Ectodermal cell (in vitro differentiated cells): ENCODE results near the gene PGM1.

Experiments
- H3K27ac ChIP-seq: 2 replicates; pipeline ENCODE4 v1.7.0; 2013; ENCODE audit warnings: mild to moderate bottlenecking, low read depth, low read length; ENCODE audit not compliant: insufficient read depth, poor library complexity, severe bottlenecking
- H3K27me3 ChIP-seq: 2 replicates; pipeline ENCODE4 v1.7.0; 2013; ENCODE audit warnings: mild to moderate bottlenecking, low read length; ENCODE audit not compliant: insufficient read depth, control insufficient read depth, poor library complexity, severe bottlenecking
- H3K36me3 ChIP-seq: one replicate; pipeline ENCODE4 v1.7.0; 2013; ENCODE audit warnings: low read length; ENCODE audit not compliant: control insufficient read depth, insufficient read depth
- H3K4me1 ChIP-seq: one replicate; pipeline ENCODE4 v1.7.0; 2013; ENCODE audit warnings: low read length; ENCODE audit not compliant: control insufficient read depth, insufficient read depth
- H3K4me3 ChIP-seq: 2 replicates; pipeline ENCODE4 v1.7.0; 2013; ENCODE audit warnings: low read depth, low read length, control low read depth; ENCODE audit not compliant: insufficient read depth
- H3K9me3 ChIP-seq: 2 replicates; pipeline ENCODE4 v1.7.0; 2013; ENCODE audit warnings: mild to moderate bottlenecking, low read length, moderate library complexity; ENCODE audit not compliant: control insufficient read depth
- WGBS, 2 experiments: methylation state at CpG; one replicate each; pipeline ENCODE4 v1.1.7; 2013; ENCODE audit warnings: missing lambda C conversion rate in 2 of 2; 5-methylcytosine and 5-hydroxymethylcytosine counted together

PGM1 gene

DNA sequence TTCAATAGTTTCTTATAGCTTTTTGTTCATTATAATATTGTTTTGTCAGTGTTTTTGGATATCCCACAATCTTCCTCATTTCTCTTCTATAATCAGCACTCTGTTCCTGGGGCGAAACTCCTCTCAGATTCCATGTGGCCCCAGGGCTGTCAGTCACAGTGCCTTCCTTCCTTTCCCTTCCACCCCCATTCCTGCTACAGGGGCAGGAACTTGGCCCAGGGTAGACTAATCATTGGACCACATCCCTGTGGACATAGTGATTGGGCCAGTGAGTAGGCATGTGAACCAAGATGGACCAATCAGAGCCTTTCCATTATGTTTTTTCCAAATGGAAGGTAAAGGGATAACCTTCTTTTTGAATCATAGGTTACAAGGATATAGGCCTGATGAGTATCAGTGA is 78.3 kb downstream of the PGM1 start:
- Histone ChIP-seq H3K27me3 (no peaks in the 10 kb centered on the region), H3K27ac (no peak overlapping the region), H3K9me3 (no peaks in the 10 kb centered on the region), H3K36me3 (no peaks in the 10 kb centered on the region), H3K4me1 (no peaks in the 10 kb centered on the region), H3K4me3 (no peak overlapping the region)
- WGBS, 2 experiments: 73 to 97% methylated on average over 1 of the region's 1 CpG

DNA sequence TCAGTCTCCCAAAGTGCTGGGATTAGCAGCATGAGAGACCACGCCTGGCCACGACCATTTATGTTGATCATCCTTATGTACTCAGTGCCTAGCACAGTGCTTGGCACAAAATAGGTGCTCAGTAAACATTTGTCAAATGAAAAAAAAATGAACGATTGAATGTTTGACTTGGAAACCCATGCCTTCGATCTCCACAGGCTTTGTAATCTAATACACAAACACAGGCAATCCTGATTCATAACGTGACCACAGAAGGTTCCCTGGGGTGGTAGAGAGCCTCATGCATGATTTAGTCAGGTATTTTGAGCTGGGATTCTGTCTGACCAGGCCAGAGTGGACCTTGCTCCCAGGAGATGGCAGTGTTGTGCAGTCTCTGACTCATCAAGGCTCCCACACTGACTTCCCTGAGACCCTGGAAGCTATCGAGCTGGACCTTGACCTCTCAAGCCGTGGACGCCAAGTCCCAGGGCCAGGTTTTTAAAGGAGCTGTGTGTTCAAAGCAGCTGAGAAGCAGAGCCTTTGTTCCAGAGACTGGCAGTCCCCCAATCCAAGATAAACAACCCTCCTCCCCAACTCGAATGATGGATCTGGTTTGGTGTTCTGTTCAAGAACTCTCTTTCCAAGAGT is 81.1 kb downstream of the PGM1 start:
- no peak overlapping the region for H3K27ac ChIP-seq
- H3K9me3 ChIP-seq: no peaks in the 10 kb centered on the region
- 47 to 58% methylated on average over 9 of the region's 9 CpGs for WGBS, 2 experiments
- no peak overlapping the region for H3K4me3 ChIP-seq
- H3K27me3 ChIP-seq: no peaks in the 10 kb centered on the region
- no peaks in the 10 kb centered on the region for H3K36me3 ChIP-seq
- no peaks in the 10 kb centered on the region for H3K4me1 ChIP-seq

DNA sequence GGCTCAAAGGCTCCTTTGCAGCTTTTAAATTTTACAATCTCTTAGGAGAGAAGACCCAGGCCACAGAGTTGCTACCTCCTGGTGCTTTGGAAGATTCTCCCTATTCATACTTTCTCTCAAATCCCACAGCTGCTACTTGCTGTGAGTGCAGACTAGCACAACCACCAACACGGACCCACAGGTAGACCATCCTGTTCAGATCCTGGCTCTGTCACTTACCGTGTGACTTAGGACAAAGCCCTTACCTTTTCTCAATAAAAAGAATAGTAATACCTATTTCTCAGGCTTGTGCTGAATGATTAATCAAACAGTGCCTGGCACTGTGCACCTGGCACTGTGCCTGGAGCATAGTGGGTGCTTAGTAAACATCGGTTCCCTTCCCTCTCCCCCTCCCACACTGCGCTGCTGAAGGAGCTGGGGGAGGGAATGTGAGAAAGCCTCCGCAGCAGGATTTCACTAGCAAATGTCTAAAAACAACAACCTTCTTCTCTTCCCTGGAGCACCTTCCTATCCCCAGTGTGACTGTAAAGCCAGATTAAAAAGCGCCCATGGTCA is 81.7 kb downstream of the PGM1 start:
- Histone ChIP-seq H3K27ac (no peak overlapping the region), H3K27me3 (no peaks in the 10 kb centered on the region), H3K9me3 (no peaks in the 10 kb centered on the region), H3K4me3 (no peak overlapping the region), H3K4me1 (no peaks in the 10 kb centered on the region), H3K36me3 (no peaks in the 10 kb centered on the region)
- WGBS, 2 experiments: 68 to 73% methylated on average over 6 of the region's 6 CpGs

DNA sequence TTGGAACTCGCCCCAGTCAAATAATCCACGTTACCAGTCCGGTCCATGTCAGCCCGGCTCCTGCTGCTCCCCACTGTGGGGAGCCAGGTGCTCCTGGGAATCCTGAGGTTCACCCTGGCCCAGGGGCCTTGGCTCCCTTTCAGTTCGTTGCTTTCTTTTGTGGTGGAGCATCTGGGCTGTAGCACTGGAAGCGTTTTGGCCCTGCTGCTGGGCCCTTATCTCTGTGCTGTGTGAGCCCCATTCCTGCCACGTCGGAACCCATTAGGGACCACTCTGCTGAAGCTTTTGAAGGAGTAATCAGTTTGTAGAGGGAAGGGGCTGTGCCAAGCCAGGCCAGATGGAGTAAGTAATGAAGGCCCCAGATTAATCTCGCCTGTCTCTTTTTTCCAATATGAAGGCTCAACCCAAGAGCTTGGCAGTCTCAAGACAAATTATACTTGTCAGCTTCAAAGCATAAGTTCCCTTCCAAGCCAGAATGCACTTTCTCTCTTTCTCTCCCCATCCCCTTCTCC is 82.3 kb downstream of the PGM1 start:
- Histone ChIP-seq H3K4me3 (no peak overlapping the region), H3K36me3 (no peaks in the 10 kb centered on the region), H3K4me1 (no peaks in the 10 kb centered on the region), H3K27ac (no peak overlapping the region), H3K9me3 (no peaks in the 10 kb centered on the region), H3K27me3 (no peaks in the 10 kb centered on the region)
- WGBS, 2 experiments: 80 to 82% methylated on average over 9 of the region's 9 CpGs

DNA sequence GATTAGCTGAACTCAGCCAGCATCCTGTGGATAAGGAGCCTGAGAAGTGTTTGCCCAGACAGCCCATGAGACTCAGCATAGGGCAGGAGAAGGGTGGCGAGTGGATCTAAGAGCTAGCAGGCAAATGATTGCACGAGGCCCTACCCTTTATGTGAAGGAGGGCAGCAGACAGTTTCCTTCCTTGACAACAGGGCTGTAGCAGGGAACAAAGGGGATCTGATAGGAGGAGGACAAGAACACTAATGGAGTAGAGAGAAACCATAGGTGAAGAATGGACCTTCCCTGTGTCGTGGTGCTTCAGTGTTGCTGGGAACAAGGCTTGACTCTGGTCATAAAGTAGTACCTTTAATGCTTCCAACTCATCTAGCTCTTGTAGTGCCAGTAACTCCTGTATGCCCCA is 84.3 kb downstream of the PGM1 start:
- WGBS, 2 experiments: 92 to 93% methylated on average over 3 of the region's 3 CpGs
- Histone ChIP-seq H3K36me3 (no peaks in the 10 kb centered on the region), H3K4me3 (no peak overlapping the region), H3K4me1 (no peaks in the 10 kb centered on the region), H3K9me3 (no peaks in the 10 kb centered on the region), H3K27ac (no peak overlapping the region), H3K27me3 (no peaks in the 10 kb centered on the region)

DNA sequence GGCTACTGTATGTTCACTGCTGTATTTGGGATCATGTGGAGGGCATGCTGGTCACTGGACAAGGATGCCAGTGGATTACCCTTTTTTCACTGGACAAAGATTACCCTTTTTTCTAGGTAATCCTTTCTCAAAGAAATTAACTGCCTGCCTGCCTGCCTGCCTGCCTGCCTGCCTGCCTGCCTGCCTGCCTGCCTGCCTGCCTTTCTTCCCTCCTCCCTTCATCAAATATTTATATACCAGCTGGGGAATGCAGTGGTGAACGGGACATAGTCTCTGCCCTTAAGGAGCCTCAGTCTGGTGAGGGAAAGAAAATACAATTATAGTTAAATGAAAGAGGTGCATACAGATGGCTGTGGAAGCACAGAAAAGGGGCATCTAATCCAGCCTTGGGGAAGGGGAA is 85.0 kb downstream of the PGM1 start:
- Histone ChIP-seq H3K9me3 (no peaks in the 10 kb centered on the region), H3K27ac (no peak overlapping the region), H3K4me1 (no peaks in the 10 kb centered on the region), H3K36me3 (no peaks in the 10 kb centered on the region), H3K4me3 (no peak overlapping the region), H3K27me3 (no peaks in the 10 kb centered on the region)
- WGBS, 2 experiments: 81 to 100% methylated on average over 1 of the region's 1 CpG

DNA sequence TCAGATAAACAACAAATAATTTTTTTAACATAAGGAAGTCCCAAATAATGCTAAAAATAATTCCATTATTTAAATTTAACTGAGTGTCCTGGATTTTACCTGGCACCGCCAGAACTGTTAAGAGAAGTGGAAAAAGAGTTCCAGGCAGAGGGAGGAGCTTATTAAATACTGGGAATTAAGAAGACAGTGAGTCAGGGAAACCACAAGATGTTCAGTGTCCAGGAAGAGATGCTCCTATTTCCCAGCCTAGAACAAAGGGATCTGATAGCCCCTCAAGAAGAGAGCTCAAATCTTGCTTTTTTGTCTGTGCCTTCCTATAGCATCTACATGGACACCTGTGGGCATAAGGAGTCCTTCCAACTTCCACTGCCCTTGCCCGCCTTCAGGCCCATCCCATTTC is 85.9 kb downstream of the PGM1 start:
- Histone ChIP-seq H3K36me3 (no peaks in the 10 kb centered on the region), H3K27me3 (no peaks in the 10 kb centered on the region), H3K4me3 (no peak overlapping the region), H3K27ac (no peak overlapping the region), H3K9me3 (no peaks in the 10 kb centered on the region), H3K4me1 (no peaks in the 10 kb centered on the region)
- WGBS, 2 experiments: 94 to 97% methylated on average over 2 of the region's 2 CpGs

DNA sequence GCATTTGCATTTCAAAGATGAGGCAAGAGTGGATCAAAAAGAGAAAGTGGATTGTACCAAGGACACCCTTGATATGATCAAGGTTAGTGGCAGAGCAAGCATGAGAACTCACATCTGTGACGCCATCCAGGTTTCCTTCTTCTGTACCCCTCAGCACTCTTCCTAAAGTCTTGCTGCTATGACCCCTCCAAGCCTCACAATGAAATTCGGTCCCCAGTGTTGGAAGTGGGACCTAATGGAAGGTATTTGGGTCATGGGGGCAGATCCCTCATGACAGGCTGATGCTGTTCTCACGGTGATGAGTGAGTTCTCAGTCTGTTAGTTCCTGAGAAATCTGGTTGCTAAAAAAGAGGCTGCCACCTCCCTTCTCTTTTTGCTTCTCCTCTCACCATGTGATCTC is 86.4 kb downstream of the PGM1 start:
- no peaks in the 10 kb centered on the region for H3K36me3 ChIP-seq
- no peak overlapping the region for H3K27ac ChIP-seq
- no peaks in the 10 kb centered on the region for H3K4me1 ChIP-seq
- WGBS, 2 experiments: 88 to 92% methylated on average over 3 of the region's 3 CpGs
- H3K9me3 ChIP-seq: no peaks in the 10 kb centered on the region
- no peaks in the 10 kb centered on the region for H3K27me3 ChIP-seq
- no peak overlapping the region for H3K4me3 ChIP-seq

DNA sequence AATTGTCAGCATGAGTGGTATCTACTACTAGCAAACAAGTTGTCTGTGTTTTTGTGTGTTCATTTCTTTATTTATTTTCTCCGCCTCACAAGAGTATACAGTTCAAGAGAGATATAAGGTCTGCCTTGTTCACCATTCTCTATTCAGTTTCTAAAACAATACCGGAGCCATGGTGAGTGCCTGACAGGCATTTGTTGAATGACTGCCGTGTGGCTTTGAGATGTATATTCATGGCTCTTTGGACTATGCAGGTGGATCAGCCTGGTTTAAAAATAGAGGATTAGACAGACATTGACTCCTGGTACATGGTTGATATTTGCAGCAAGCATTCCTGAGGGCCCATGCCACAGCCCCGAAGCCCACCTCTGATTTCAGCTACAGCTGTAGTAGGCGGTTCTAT is 89.7 kb downstream of the PGM1 start:
- H3K36me3 ChIP-seq: no peaks in the 10 kb centered on the region
- WGBS, 2 experiments: 78 to 81% methylated on average over 4 of the region's 5 CpGs

DNA sequence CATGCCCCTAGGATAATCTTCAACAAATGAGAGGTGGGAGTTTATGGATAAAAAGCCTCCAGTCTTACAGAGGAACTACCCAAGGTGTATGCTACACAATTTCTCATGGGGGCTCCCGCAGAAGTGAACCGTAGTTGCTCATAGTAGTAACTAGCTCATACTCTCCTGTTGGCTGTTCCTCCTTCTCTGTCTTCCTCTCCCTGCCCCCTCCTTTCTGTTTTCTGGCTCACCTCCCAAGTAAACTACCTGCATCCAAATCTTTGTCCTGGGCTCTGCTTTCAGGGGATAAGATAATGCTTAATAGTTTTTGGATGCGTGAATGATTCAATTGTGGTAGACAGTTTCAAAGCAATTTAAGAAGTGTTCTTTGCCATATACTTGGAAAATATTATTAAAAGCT is 90.5 kb downstream of the PGM1 start:
- WGBS, 2 experiments: 97% methylated on average over 3 of the region's 3 CpGs
- Histone ChIP-seq H3K27me3 (no peaks in the 10 kb centered on the region), H3K4me1 (no peaks in the 10 kb centered on the region), H3K9me3 (no peaks in the 10 kb centered on the region), H3K36me3 (no peaks in the 10 kb centered on the region), H3K4me3 (no peak overlapping the region), H3K27ac (no peak overlapping the region)

More for the DNA sequence above, 89.7 kb downstream of the PGM1 start:
- Histone ChIP-seq H3K9me3 (no peaks in the 10 kb centered on the region), H3K4me1 (no peaks in the 10 kb centered on the region), H3K27ac (no peak overlapping the region), H3K27me3 (no peaks in the 10 kb centered on the region), H3K4me3 (no peak overlapping the region)
